Stimulated activated CD8-positive, alpha-beta memory T cell treated with anti-CD3 and anti-CD28 coated beads, Interleukin-12 subunit alpha, Interleukin-12 subunit beta, amount 100 ng/mL, for 1 hour (primary cell): ENCODE data around the gene FAM98C.
"Not testable (repeated sequence)": the region's sequence is repeated elsewhere in the genome, so short reads cannot be mapped to it uniquely, and the experiment has no call there.

Source experiments
- DNase-seq: peaks from one replicate; pipeline ENCODE4 v3.0.0-alpha.2; 2020; ENCODE audit warnings: low read depth

FAM98C gene

GRCh38 chr19:38399081-38399480 lies 3.8 kb upstream of the FAM98C start:
- DNase-seq: no peak

DNA sequence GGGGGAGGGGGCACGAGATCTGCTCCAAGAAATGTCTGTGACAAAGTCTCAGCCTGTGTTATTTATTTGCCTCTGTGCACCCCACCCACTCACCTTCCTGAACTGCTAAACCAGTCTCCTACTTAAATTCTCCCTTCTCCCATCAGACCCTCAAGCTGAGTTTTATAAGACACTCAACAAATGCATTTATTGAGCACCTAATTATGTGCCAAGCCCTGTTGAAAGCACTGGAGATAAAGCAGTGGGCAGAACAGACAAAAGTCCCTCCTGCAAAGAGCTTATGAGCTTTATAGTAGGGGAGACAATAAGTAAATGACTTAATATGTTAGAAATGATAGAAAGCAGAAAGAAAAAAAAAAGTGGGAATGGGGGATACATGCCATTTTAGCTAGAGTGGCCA lies 3.4 kb upstream of the FAM98C start:
- DNase-seq: no peak

GRCh38 chr19:38400361-38400760 lies 2.5 kb upstream of the FAM98C start:
- no peak for DNase-seq

DNA sequence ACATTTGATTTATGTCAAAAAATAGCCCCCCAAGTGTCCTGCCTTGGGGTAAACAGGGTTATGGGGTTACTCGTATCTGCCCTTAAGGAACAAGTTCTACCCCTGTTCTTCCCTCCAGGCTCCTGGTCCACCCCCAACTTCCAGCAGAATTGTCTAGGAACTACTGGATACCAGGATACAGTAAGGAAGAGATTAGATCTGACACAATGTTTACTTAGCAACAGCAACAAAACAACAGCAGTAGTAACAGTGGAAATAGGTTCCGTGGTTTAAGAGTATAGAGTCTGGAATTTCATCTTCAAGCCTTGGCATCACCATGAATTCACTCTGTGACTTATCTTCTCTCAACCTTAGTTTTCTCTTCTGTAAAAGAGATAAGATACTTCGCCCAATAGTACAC lies 1.7 kb upstream of the FAM98C start:
- no peak for DNase-seq

- no peak for DNase-seq
Observed at GRCh38 chr19:38402623-38402966, 298 bp upstream of the FAM98C start.

DNA sequence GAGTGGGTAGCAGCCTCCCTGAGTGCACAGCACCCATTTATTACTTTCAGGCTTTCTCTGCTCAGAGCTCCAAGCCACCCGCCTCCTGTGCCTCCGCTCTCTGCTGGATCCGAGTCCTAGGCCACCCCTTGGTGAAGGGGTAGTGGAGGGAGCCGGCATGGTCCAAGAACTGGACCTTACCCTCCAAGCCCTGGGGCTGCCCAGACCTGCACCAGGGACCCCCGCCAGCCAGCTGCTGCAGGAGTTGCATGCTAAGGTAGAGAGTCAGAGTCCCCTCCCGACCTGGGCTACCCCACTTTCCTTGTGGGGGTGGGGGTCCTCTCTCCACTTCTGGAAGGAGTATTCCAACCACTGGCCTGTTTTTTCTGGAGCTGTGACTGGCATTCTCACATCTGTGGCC lies 2.0 kb downstream of the FAM98C start:
- no peak for DNase-seq

DNA sequence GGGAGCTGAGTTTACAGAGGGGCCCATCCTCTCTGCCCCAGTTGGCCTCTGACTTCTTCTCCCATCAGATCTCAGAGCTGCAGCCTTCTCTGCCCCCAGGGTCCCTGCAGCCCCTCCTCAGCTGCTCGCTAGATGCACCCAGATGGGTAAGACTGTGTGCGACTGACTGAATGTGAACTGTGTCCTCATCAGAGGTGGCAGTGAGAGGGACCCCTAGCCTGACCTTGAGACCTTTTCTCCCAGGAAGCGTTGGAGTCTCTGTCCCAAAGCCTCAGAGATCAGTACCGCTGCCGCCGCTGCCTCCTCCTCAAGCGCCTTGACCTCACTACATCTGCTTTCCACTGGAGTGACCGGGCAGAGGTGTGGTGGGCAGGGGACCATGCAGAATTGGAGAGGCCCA lies 2.4 kb downstream of the FAM98C start:
- DNase-seq: no peak

DNA sequence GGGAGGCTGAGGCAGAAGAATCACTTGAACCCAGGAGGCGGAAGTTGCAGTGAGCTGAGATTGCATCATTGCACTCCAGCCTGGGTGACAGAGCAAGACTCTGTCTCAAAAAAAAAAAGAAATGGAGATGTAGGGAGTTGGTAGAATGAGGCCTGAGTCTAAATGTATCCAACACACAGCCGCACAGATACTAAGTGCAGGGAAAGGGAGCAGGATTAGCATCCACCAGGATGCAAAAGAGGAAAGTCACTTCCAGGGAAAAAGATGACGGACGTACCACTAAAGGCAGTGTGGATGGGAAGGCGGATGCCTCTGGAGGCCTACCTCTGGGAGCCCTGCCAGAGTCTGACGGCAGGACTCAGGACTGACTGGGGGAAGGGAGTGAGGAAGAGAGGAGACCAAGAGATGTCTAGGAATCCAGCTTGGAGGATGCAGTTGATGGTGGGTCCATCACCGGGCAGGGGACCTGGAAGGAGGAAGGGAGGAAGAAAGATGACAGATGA lies 6.8 kb downstream of the FAM98C start:
- DNase-seq: no peak

DNA sequence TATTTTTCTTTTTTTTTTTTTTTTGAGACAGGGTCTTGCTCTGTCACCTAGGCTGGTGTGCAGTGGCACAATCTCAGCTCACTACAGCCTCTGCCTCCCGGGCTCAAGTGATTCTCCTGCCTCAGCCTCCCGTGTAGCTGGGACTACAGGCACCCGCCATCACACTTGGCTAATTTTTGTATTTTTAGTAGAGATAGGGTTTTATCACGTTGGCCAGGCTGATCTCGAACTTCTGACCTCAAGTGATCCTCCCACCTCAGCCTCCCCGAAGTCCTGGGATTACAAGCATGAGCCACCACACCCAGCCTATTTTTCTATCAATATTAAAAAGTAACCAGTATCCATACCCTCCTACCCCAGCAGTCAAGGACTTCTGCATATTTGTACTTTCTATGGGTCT lies 7.5 kb downstream of the FAM98C start:
- DNase-seq: not testable (repeated sequence)

GRCh38 chr19:38411041-38411712 lies 8.3 kb downstream of the FAM98C start:
- no peak for DNase-seq

GRCh38 chr19:38411898-38412297 lies 9.0 kb downstream of the FAM98C start:
- not testable (repeated sequence) for DNase-seq

DNA sequence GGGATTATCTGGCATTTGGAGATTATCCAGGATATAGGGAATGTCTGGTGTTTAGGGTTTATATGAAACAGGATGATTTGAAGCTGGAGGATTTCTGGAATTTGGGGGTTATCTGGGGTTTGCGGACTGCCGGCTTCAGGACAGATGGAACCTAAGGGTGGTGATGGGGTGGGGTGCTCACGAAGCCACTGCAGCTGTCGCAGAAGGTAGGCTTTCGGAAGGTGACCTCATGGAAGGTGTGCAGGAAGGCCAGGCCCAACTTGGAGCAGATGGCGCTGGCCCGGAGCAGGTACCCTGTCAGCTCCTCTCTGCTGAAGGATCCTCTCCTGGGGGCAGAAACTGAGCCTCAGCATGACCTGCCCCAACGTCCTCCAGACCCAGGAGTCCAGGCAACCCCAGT lies 9.6 kb downstream of the FAM98C start:
- no peak for DNase-seq

- no peak for DNase-seq
Observed at GRCh38 chr19:38412961-38413360, 10.1 kb downstream of the FAM98C start.

DNA sequence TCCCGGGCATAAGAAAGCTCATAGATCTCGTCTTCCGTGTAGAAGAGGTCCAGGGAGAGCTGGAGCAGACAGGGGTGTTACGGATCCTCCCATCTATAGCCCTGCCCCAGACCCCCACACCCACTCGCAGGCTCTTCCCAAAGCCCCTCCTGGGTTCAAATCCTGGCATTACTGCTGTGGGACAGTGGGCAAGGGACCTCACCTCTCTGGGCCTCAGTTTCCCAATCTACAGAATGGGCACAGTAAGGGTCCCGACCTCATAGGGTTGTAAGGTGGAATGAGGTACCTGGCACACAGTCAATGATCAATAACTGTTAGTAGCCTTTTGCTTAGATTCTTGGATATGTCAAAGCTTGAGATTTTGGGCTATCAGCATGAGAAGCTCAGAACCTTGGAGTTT lies 10.5 kb downstream of the FAM98C start:
- DNase-seq: no peak

- DNase-seq: no peak
Observed at GRCh38 chr19:38417146-38417543, 14.3 kb downstream of the FAM98C start.

GRCh38 chr19:38417544-38418506 lies 14.9 kb downstream of the FAM98C start:
- DNase-seq: peak; percentile 15

DNA sequence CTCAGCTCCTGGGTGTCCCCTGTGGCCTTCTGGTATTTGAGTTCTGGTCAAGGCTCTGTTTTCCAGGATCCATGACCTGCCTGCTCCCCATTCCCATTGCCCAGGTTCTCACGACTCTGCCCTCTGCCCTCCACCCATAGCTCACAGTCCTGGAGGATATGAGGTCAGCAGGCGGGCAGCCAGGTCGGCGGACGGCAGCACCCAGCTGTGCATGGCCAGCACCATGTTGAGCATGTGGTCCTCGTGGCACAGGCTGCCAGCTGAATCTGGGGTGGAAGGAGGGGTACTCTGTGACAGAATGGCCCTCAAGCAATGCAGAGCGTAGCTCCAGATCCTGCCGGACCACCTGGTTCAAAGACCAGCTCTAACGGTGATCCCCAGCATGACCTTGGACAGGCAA lies 18.0 kb downstream of the FAM98C start:
- DNase-seq: no peak

DNA sequence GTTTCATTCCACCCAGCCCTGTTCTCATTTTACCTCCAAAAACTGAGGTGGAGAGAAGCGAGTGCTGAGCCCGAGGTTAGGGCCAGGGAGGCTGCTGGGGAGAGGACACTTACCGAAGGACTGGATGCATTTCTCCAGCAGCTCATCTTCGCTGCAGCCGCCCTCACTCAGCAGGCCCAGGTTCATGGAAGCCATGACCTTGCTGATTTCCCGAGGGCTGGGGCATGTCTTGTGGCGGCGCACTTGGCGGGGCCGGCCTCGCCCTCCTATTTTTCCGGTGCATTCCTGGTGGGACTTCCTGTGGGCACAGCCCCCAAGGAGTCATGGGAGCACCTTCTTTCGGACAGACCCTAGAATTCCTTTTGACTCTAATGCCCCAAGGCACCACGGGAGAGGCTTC lies 19.0 kb downstream of the FAM98C start:
- no peak for DNase-seq

- DNase-seq: no peak
Observed at GRCh38 chr19:38422438-38422837, 19.5 kb downstream of the FAM98C start.

DNA sequence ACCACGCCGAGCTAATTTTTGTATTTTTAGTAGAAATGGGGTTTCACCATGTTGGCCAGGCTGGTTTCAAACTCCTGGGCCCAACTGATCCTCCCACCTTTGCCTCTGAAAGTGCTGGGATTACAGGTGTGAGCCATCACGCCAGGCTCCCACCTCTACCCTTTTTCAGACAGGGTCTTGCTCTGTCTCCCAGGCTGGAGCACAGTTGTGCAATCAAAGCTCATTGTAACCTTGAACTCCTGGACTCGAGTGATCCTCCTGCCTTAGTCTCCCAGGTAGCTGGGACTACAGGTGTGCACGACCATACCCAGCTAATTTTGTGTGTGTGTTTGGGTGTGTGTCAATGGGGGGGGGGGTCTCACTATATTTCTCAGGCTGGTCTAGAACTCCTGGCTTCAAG lies 21.4 kb downstream of the FAM98C start:
- DNase-seq: no peak

DNA sequence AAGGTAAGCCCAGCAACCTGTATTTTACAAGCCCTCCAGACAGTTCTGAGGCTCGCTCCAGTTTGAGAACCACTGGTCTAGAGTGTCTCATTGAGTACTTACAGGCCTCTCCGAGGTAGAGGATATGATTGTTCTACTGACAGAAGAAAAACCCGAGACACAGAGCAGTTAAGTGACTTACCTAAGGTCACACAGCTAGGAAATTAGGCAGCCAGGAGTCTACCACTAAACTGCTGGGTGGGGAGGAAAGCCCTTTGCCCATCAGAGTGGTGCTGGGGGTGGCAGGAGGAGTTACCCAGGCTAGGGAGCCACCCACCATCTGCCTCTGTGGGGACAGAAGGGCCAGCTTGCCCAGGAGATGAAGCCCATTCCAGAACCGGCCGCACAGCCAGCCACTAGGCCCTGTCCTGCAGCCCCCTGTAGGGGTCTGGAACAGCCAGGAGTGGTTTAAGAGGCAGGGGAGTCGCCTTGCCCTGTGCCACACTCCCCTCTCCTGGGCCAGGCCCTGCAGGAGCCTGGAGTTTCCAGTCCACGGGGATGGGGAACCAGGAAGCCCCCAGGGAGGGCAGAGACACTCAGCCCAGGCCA lies 22.4 kb downstream of the FAM98C start:
- DNase-seq: no peak

DNA sequence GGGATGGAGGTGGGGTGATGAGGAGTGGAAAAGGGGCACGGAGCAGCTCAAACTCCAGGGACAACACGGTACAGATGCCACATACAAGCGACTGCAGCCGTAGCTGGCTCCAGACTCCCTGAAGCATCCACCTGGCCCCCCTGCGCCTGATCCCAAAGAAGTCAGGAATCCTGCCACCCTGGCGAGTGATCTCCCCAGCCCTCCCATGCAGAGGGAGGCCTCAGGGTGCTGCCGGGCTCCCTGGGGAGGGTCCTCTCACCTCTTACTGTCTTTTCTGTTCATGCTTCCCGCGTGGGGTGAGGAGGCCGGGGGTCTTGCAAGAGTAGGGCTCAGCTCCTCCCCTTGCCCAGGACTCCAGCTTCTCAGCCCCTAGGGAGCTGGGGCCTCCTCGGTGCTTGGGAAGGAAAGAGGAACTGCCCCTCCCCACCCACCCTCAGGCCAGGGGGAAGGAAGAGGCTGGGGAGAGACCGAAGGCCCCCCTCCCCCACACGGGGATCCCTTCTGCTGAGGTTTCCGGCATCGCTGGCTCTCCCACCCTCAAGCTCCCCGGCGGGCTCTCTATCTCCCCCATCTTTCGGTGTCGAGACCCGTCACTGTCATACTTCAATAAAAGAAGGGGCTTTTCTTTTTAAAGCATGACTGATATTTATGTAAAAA lies 23.0 kb downstream of the FAM98C start, which contains the start of gene RASGRP4:
RASGRP4 (minus strand) TSS at position 410 of the 657 bp plus-strand sequence; CDS start at position 282, 128 bp downstream.
- peak; percentile 7 for DNase-seq
